H1 (cell line): ENCODE measurements around the gene EGLN3. TPM values are rescaled to one million over a fixed set of nuclear protein-coding genes. Genes with fewer than 3 reads are reported as not detected.

Experiments used
- HDAC2 ChIP-seq, 2 experiments: fragments of 300-600 bp in 1 of 2; sonication (generic) in 1 of 2; IDR thresholded peaks; 2 replicates each; pipeline ENCODE4 v1.6.1; 2011 to 2012; ENCODE audit warnings: low read depth in 2 of 2, low read length in 2 of 2, mild to moderate bottlenecking in 2 of 2, moderate library complexity in 2 of 2, borderline replicate concordance in 1 of 2, inconsistent platforms in 1 of 2
- KDM1A ChIP-seq: fragments of 200-600, 300-600 bp; sonication (generic); IDR thresholded peaks from 2 replicates; pipeline ENCODE4 v1.7.1; 2016; ENCODE audit warnings: mild to moderate bottlenecking, low read length, borderline replicate concordance
- PHF8 ChIP-seq: fragments of 200-600 bp; sonication (generic); conservative IDR thresholded peaks from 2 replicates; pipeline ENCODE4 v1.7.1; 2012; ENCODE audit warnings: low read depth, mild to moderate bottlenecking, inconsistent platforms, low read length, moderate library complexity
- RAD21 ChIP-seq, 2 experiments: IDR thresholded peaks in 1 of 2; conservative IDR thresholded peaks in 1 of 2; 2 replicates each; pipeline ENCODE4 v1.6.1; 2011; ENCODE audit warnings: low read depth in 2 of 2, low read length in 2 of 2, improper control_type of control experiment in 1 of 2, inconsistent platforms in 1 of 2, mild to moderate bottlenecking in 1 of 2, moderate library complexity in 1 of 2
- RBBP5 ChIP-seq: IDR thresholded peaks from 2 replicates; pipeline ENCODE4 v1.7.1; 2012; ENCODE audit warnings: low read depth, mild to moderate bottlenecking, inconsistent platforms, low read length, moderate library complexity, borderline replicate concordance
- SIN3A ChIP-seq, 2 experiments: IDR thresholded peaks in 1 of 2; conservative IDR thresholded peaks in 1 of 2; 2 replicates each; pipeline ENCODE4 v1.6.1; 2011 to 2012; ENCODE audit warnings: low read length in 2 of 2, improper control_type of control experiment in 1 of 2, low read depth in 1 of 2, mild to moderate bottlenecking in 1 of 2
- TCF12 ChIP-seq: IDR thresholded peaks from 2 replicates; pipeline ENCODE4 v1.6.1; 2011; ENCODE audit warnings: low read depth, mild to moderate bottlenecking, low read length
- polyA plus RNA-seq, 7 experiments: library from polyadenylated mRNA; depleted of rRNA in 3 of 7; stranded (reverse) in 5 of 7; unstranded in 2 of 7; fragments of >200 nt in 5 of 7; fragments of 200-250 nt in 2 of 7; gene quantifications; 1 replicate in 5 of 7; 2 replicates in 1 of 7; 4 replicates in 1 of 7; pipeline versions ENCODE4 v1.2.1 to v1.2.3, GENCODE V29; 2011 to 2013; ENCODE audit warnings: missing spikeins in 2 of 7, mixed read lengths in 2 of 7
- total RNA-seq: library from RNA; stranded (reverse); fragmentation: NEBNext Ultra II Directional; extraction: Animal tissue kit (Norgen Biotek cat#: 25700); gene quantifications from 2 replicates; pipeline ENCODE4 v1.2.1, GENCODE V29; 2021
- TF ChIP-seq, protein P1 (sequence below): IDR thresholded peaks from 2 replicates; pipeline ENCODE4 v1.6.1; 2012; ENCODE audit warnings: low read length, inconsistent platforms
- TF ChIP-seq, protein P2 (sequence below): IDR thresholded peaks from 2 replicates; pipeline ENCODE4 v1.6.1; 2011; ENCODE audit warnings: low read length, improper control_type of control experiment

EGLN3 gene
- total and polyA plus RNA-seq, 2 of the 8 experiments (the other 6 are each of a cell fraction or from before 2014, with no cell fraction given) = 10.6 to 27.3 TPM

DNA sequence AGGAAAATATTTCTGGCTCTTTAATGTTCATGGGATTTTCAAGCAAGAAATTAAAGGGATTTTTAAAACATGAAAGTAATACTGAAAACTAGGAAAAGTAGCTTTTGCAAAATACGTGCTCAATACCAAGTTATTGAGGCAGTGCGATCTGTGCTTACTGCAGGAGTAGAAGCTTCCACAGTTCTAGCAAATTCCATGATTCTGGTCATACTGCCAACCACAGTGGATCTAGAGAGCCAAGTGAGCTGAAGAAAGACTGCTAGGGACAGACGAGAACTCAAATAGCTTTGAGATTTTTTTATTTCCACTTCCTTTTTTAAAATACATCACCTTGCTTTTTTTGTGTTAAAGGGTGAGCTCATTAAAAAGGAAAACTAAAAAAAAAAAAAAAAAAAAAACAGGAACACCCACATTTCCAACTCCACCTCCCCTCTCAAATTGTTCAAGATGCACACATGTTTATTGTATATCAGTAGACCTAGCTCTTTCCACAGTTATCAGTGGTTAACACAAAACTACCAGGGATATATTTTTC lies 26.2 kb downstream of the EGLN3 start (continued):
- TF ChIP-seq, protein P1, sequence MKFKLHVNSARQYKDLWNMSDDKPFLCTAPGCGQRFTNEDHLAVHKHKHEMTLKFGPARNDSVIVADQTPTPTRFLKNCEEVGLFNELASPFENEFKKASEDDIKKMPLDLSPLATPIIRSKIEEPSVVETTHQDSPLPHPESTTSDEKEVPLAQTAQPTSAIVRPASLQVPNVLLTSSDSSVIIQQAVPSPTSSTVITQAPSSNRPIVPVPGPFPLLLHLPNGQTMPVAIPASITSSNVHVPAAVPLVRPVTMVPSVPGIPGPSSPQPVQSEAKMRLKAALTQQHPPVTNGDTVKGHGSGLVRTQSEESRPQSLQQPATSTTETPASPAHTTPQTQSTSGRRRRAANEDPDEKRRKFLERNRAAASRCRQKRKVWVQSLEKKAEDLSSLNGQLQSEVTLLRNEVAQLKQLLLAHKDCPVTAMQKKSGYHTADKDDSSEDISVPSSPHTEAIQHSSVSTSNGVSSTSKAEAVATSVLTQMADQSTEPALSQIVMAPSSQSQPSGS = no peak
- TF ChIP-seq KDM1A (no peak), SIN3A (conservative IDR thresholded peaks at IDR 0.05 in 1 of 2, IDR thresholded peaks at IDR 0.05 in 1 of 2; ENCODE audit: low read depth in 1 of 2, low read length in 2 of 2) (no peak), PHF8 (no peak), RAD21 (IDR thresholded peaks at IDR 0.05 in 1 of 2, conservative IDR thresholded peaks at IDR 0.05 in 1 of 2; ENCODE audit: low read depth in 2 of 2, low read length in 2 of 2) (no peak), TCF12 (no peak), RBBP5 (no peak), HDAC2 (IDR thresholded peaks at IDR 0.05; ENCODE audit: borderline replicate concordance in 1 of 2, low read depth in 2 of 2, low read length in 2 of 2) (no peak)
- TF ChIP-seq, protein P2, sequence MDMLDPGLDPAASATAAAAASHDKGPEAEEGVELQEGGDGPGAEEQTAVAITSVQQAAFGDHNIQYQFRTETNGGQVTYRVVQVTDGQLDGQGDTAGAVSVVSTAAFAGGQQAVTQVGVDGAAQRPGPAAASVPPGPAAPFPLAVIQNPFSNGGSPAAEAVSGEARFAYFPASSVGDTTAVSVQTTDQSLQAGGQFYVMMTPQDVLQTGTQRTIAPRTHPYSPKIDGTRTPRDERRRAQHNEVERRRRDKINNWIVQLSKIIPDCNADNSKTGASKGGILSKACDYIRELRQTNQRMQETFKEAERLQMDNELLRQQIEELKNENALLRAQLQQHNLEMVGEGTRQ = no peak
- TF ChIP-seq, all 59 proteins: peak for 0
